GM19397 (cell line): ENCODE results near the gene IREB2.

Experiments used
- ATAC-seq: cut with Tn5 transposase; IDR thresholded peaks from one replicate; pipeline ENCODE4 v1.9.1; 2021; ENCODE audit warnings: mild to moderate bottlenecking, moderate library complexity; ENCODE audit not compliant: unreplicated experiment

Gene IREB2

DNA sequence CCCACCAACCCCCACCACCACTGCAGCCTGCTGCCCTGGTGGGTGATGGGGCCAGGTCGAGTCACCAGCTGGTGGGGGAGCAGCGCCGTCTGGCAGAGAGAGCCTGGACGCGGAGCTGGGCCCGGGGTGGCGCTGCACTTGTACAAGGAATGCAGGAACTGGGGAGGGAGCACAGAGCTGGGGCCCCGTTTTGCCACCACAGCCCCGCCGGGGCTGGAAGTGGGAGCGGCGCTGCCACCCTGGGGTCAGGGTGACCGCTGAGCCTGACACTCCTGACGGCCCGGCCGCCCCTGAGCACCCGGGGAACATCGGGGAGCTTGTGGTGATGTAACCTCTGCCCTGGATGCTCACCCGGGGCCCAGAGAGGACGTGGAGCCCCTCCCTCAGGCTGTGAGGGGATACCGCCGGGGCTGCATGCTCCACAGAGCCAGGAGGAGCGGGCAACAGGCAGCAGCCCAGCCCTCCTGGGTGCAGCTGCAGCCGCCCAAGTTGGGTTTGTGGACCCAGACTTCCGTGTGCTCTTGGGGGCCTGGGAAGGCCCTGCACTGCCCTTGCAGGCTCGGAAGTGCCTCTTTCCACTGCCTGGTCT is 32.6 kb upstream of the IREB2 start:
- ATAC-seq = no peak

DNA sequence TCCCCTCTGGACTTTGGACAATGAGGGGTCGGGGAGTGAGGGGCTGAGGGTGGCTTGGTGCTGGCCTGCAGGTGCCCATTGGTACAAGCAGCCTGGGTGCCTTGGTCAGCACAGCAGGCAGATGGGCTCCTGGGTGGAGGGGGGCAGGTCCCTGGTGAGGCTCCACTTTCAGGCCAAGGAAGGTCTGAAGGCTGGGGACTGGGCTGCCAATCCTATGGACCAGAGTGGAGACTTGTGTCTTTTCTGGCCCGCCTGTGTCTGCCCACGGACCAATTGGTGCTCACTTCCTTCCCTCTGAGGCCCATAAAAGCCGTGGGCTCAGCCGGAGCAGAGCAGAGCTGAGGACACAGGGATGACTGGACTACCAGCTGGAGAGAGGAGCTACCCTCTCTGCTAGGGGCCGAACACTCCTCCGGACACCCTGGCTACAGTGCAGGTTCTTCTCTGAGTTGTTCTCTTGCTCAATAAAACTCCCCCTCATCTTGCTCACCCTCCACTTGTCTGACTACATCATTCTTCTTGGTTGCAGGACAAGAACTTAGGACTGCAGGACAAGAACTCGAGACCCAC is 31.9 kb upstream of the IREB2 start:
- no peak for ATAC-seq

DNA sequence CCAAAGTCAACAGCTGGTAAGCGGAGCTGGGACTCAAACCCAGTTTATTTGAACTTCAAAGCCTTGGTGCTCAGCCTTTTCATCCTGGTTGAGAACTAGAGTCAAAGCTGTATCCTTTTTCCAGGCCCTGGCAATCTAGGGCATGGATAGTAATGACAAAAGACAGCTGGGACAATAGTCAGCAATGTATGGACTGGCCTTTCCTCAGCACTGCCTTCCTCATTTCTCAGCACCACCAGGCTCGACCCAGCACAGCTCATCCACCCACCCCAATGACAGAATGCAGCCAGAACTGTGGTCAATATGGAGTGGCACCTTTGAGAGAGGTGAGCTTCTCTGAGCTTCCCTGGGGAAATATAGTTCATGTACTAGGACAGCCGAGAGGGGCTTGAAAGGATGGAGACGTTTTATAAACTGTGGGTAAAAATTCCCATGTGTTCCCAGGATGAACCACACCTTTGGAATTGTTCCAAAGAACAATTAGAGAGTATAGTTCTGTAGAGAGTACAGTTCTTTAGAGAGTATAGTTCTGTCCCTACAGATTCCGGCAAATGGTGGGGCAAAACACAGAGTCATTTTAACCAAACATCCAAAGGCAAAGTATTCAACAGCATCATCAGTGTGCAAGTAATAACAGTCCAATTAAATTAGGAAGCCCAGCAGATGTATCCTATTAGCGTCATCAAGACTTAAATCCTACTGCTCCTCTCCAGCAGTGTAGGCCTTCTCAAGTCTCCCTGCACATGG is 30.2 kb upstream of the IREB2 start:
- no peak for ATAC-seq

DNA sequence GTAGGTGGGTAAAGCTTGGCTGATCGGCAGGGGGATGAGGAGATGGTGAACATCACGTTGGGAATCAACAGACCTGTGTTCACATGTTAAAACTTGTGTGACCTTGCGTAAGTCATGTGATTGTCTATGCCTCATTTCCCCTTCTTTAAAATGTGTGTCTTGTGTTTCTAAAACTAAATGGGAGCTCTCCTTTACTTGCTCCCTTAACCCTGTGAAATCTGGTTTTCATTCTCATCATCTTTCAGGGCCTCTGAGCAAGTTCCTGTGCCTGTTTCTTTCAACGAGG is 29.7 kb upstream of the IREB2 start:
- ATAC-seq = no peak

DNA sequence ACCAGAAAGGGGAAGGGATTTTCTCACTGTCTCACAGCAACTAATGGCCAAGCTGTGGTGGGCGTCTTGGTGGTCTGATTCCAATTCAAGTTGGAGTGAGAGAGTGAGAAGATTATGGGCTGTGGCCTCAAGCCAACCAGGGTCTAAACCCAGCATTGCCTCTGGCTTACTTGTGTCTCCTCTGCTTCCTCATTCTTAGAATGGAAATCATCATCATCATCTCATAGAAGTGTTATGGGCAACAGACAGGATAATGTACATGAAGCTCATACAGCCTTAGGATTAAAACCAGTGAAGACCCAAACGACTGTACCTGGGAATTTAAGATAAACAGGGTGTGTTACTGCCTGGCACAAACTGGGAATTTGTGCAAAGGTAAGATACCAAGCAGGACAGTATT is 29.1 kb upstream of the IREB2 start:
- ATAC-seq = no peak

DNA sequence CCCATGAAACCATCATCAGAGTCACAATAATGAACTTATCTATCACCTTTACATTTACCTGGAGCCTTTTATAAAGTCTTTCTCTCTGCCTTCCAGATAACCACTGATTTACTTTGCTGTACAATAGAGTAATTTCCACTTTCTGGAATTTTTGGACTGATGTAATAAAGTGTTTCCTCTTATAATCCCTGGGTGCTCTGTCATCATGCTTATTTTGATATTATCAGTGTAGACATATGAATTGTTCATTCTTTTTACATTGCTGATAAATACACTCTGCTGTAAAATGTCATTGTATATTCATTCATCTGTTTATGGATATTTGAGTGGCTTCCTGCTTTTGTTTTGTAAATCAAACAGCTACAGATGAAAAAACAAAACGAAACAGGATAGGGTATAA is 27.0 kb upstream of the IREB2 start:
- ATAC-seq = no peak

DNA sequence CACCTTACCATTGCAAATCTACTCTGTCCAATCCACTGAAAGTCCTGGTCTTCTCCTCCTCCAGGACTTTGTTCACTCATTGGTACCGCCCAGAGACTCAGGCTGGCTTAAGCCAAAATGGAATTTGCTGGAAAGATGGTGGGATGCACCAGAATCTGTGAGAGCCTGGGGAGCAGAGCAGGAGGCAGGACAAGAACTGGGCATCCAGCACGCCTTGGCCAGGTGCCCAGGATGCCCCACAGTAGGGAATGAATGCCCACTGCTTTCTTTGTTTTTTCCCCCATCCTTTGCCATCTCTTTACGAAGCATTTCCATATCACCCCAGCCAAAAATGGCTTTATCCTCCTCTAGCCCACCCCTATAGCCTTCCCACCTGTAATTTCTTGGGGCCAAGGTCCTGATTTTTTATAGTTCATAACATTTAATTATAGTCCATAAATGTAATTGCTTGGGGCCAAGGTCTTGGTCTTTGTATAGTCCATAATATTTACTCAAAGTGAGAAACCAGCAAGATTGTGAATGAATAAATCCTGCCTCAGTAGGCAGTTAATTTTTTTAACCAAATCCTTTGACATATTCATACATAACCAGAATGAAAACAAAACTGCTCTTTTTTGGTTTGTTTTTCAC is 23.3 kb upstream of the IREB2 start:
- no peak for ATAC-seq

DNA sequence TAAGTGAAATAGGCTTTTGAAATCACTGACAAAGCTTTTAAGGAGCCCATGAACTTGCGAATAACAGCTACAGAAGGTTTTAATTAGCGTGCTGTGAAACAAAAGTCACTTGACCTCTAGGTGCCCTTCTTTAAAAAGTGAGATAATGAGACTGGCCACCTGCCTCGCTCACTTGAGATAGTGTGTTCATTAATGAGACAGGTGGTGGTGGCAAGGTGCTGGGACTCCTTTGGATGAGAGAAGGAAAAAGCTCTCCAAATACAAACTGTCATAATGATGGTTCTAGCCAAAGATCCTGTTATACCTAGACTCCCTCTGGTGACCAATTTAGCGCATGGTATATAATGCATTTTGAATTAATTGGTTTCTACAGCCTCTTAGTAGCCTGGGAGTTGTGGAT is 22.7 kb upstream of the IREB2 start:
- no peak for ATAC-seq

DNA sequence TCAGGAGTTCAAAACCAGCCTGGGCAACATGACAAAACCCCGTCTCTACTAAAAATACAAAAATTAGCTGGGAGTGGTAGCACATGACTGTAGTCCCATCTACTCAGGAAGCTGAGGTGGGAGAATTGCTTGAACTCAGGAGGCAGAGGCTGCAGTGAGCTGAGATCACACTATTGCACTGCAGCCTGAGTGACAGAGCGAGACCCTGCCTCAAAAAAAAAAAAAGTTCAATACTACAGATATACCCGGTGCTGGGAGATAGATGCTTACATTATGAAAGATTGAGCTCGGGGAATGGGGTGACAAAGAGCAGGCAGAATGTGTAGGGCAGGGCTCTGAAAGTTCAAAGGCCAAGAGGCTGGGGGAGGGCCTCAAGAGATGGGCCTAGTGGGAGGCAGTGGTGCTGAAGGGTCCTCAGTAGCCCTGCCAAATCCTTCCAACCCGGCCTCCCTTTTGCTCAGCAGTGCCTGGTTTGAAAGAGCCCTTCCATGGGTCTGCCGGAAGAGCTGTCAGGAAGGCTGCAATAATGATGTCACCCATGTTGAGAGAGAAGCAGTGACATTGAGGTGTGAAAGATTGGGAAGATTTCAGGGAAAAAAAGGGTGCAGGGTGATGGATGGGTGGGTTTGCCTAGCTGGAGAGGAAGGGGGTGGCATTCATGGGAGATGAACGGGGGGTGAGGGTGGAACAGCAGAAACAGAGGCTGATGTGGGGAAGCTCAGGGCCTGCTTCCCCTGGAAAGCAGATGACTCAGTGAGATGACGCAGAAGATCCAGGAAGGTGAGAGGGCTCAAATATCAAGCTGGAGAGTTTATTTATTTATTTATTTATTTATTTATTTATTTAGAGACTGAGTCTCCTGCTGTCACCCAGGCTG is 20.0 kb upstream of the IREB2 start:
- no peak for ATAC-seq

DNA sequence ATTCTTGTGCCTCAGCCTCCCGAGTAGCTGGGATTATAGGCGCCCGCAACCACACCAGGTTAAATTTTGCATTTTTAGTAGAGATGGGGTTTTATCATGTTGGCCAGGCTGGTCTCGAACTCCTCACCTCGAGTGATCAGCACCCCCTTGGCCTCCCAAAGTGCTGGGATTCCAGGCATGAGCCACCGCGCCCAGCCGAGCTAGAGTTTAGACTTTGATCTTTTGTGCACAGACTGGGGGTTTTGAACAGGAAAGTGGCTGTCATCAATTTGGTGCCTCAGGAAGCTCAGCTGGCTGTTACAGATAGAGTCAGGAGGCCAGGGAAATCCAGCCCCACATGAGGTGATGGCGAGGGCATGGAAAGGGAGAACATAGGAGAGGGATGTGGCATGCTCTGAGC is 19.3 kb upstream of the IREB2 start:
- no peak for ATAC-seq

DNA sequence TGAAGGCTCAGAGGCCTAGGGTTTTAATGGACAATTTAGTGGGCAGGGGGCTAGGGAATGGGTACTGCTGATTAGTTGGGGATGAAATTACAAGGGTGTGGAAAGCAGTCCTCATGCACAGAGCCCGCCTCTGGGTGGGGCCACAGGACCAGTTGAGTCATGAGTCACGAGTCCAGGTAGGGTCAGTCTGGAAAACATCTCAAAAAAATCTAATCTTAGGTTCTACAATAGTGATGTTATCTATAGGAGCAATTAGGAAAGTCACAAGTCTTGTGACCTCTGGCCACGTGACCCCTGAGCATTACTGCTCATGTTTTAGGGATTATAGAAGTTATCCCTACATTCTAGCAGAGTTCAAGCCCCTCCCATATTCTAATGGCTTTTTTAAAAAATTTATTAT is 18.6 kb upstream of the IREB2 start:
- ATAC-seq = no peak

DNA sequence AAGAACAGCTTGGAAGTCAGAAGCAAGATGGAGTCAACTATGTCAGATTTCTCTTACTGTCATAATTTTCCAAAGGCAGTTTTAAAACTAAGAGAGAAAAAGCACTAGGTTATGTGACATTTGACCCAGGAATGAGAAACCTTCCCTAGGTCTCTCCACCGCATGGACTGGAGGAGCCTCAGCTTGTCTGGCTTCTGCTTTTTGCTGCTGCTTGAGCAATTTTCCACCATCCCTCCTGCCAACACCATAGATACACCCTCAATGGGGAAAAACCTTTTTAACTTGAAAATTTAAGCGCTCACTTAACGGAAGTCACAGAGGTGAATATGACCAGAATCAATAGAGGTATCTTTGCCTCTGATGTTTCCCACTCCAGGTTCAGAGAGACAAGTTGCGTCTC is 17.8 kb upstream of the IREB2 start:
- no peak for ATAC-seq

DNA sequence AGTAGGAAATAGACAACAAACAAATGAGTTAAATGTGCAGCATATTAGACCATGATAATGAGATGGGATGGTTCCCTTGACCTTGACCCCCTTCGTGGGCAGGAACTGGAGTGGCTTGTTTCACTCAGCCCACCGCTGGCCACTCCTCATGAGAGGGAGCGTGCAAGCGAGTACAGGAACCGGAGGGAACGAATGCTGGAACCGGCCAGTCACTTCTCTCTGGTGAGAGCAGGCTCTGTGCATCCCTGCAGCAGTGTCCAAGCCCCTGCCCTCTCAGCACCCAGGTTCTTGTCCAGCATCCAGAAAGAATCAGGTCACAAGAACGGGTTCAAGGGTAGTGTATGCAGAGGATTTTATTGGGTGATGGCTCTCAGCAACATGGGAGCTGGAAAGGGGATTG is 17.2 kb upstream of the IREB2 start:
- no peak for ATAC-seq

DNA sequence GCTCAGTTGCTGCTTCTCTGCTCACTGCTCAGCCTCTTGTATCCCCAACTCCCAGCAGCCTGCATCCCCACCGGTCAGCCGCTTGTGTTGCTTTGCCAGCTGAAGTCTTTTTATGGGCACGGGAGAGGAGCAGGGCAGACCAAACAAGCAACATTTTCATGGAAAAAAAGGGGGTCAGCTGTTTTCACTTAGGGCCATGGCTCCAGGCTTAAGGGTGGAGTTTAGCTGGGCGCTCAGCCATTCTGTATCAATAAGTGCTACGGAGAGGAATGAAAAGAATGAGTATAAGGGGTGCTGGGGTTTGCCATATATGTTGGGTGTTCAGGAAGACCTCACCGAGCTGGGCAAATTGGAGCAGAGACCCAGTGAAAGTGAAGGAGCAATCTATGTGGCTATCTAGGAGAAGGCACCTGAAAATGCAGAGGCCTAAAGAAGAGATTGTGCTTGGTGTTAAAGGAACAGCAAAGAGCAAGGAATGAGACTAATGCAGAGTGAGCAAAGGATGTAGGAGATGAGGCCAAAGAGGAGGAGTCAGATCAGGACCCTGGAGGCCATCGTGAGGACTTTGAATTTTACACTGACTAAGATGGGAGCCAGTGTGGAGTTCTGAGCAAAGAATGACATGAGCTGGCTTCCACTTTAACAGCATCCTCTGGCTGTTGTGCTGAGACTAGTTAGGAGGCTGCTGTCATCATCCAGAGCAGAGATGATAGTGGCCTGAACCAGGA is 16.6 kb upstream of the IREB2 start:
- ATAC-seq = no peak

DNA sequence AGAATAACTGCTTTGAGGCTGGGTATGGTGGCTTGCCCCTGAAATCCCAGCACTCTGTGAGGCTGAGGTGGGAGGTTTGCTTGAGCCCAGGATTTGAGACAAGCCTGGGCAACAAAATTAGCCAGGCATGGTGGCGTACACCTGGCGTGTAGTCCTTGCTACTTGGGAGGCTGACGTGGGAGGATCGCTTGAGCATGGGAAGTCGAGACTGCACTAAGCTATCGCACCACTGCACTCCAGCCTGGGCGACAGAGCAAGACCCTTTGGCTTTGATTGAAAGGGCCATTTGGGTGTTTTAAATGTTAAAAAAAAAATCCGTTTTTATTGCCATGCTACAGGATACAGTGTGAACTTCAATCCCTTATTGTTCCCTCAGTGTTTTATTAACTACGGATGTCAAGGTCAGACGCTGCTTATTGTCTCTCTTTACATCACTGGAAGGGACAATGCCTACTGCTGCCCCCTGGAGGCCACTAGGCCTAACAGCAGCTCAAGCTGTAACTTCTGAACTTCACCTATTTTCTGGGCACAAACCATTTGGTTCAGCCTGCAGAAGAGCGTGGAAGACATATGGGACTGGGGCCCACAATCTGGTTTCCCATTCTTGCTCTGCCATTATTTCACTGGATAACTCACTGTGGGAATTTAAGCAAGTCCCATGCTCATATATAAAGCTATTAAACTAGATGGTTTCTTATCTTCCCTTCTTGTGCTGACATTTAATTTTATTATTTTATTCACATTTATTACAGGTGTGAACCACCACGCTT is 15.3 kb upstream of the IREB2 start:
- no peak for ATAC-seq

DNA sequence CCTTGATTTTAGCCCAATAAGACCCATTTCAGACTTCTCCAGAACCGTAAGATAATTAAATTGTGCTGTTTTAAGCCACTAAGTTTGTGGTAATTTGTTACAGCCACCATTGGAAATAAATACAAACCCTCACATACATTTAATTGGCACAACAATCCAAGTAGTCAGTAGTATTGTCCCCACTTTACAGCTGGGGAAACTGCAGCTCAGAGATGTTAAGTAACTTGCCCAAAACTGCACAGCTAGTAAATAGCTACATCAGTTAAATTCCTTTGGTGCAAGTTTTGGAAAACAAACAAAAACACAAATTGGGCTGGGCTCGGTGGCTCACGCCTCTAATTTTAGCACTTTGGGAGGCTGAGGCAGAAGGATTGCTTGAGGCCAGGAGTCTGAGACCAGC is 13.3 kb upstream of the IREB2 start:
- no peak for ATAC-seq

DNA sequence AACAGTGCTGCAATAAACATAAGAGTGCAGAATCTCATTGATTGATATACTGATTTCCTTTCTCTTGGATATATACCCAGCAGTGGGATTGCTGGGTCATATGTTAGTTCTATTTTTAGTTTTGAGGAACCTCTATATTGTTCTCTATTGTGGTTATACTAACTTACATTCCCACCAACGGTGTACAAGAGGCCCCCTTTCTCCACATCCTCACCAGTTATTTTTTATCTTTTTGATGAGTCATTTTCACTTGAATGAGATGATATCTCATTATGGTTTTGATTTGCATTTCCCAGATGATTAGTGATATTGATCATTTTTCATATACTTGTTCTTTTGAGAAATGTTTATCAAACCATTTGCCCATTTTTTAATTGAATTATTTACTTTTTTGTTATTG is 12.4 kb upstream of the IREB2 start:
- no peak for ATAC-seq

DNA sequence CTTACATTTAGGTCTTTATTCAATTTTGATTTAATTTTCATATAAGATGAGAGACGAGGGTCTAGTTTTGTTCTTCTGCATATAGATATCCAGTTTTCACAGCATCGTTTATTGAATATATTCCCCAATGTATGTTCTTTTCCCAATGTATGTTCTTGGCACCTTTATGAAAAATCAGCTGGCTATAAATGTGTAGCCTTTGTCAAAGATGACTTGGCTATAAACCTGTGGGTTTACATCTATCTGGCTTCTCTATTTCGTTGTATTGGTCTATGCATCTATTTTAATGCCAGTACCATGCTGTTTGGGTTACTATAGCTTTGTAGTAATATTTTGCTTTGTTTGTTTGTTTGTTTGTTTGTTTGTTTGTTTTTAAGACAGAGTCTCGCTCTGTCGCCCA is 11.7 kb upstream of the IREB2 start:
- no peak for ATAC-seq

DNA sequence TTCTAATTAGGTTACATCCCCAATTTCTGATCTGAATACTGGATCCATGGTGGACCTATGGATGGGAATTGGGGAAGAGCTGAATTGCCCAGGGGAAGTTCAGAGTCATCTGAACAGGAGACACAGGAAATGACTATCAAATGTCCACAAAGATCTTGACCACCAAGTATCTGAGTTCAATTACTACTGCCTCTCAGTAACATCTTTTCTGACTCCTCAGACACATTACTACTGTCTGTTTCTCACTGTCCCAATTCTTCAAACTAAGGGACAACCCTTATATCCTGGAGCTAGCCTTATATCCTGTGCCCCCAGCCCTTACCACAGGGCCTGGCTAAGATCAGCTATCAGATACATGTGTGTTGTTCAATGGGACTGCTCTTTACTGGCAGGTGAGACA is 10.1 kb upstream of the IREB2 start:
- no peak for ATAC-seq

DNA sequence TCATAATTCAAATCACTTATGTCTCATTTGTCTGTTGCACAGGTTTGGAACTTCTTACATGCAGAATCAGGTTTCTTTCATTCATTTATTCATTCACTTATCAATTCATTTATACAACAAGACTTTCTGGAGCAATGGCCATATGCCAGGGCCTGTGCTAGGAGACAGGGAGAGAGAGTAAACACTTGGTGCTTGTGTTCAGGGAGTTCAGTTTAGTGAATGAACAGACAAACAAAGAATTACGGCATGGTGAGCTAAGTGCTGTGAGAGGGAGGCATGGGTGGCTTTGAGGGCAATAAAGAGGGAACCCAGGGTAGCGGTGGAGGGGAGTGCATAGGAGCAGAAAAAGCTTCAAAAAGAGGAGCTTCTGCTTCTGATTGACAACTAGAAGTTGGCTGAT is 8.5 kb upstream of the IREB2 start:
- ATAC-seq = no peak
